Measurements from ENCODE around the gene ARHGEF28. TPM values are rescaled to one million over a fixed set of nuclear protein-coding genes. Genes with fewer than 3 reads are reported as not detected.

ARHGEF28 gene
- total and polyA plus RNA-seq, 2 donors (not counting 1 experiment from before 2014, with no cell fraction given), result not detected

GRCh38 chr5:73810429-73810828, 184.4 kb downstream of the ARHGEF28 start:
- Histone ChIP-seq H3K4me1 (ENCODE audit: control insufficient read depth in 2 of 2, insufficient read depth in 2 of 2, low read length in 2 of 2) (no peaks in the 10 kb centered on the region), H3K9ac (ENCODE audit: low read length) (no peak overlapping the region), H3K79me2 (ENCODE audit: control insufficient read depth, insufficient read depth, low read length) (no peaks in the 10 kb centered on the region), H3K36me3 (replicated peaks in 1 of 2; ENCODE audit: control extremely low read depth in 1 of 2, control insufficient read depth in 1 of 2, extremely low read depth in 1 of 2, insufficient read depth in 2 of 2, low read length in 1 of 2) (no peaks in the 10 kb centered on the region), H3K27me3 (replicated peaks in 1 of 4; ENCODE audit: control extremely low read depth in 1 of 4, control insufficient read depth in 3 of 4, insufficient read depth in 4 of 4, low read length in 3 of 4) (no peaks in the 10 kb centered on the region), H3K4me2 (replicated peaks; ENCODE audit: low read depth, low read length, poor library complexity, severe bottlenecking) (no peak overlapping the region), H3K27ac (ENCODE audit: low read length in 2 of 2) (no peak overlapping the region), H2AFZ (ENCODE audit: insufficient read depth, low read depth, low read length, poor library complexity, severe bottlenecking) (no peak overlapping the region), H3K9me3 (ENCODE audit: control extremely low read depth in 1 of 3, control insufficient read depth in 2 of 3, insufficient read depth in 1 of 3, low read length in 2 of 3) (no peaks in the 10 kb centered on the region), H4K20me1 (ENCODE audit: control insufficient read depth, insufficient read depth, low read length, poor library complexity, severe bottlenecking) (no peaks in the 10 kb centered on the region), H3K4me3 (ENCODE audit: control extremely low read depth in 1 of 5, extremely low read depth in 1 of 5, insufficient read depth in 1 of 5, low read depth in 2 of 5, low read length in 4 of 5) (no peak overlapping the region)
- Mint-ChIP-seq H3K9me3 (ENCODE audit: insufficient read depth) (no peaks in the 10 kb centered on the region), H3K27ac (no peak overlapping the region), H3K4me3 (no peak overlapping the region), H3K27me3 (peaks cover 21% of the 10 kb centered on the region), H3K4me1 (no peaks in the 10 kb centered on the region)
- WGBS (ENCODE audit: insufficient coverage), result no CpG with 5 or more reads among the region's 3 CpGs
- ChIA-PET POLR2A (no interaction called here), CTCF (no interaction called here)
- no peak for TF ChIP-seq EZH2 (IDR thresholded peaks at IDR 0.05; ENCODE audit: borderline replicate concordance, insufficient read depth, low read depth, low read length, poor library complexity, severe bottlenecking)
- TF ChIP-seq CTCF (IDR thresholded peaks at IDR 0.05), result no peak
- intact Hi-C loops (cut with micrococcal nuclease), result no loop called here
- ATAC-seq (ENCODE audit: low read depth) (no peak), DNase-seq (no peak)

- intact Hi-C loops (cut with micrococcal nuclease), result no loop called here
- no peak overlapping the region for H3K9ac ChIP-seq (ENCODE audit: low read length)
- no peaks in the 10 kb centered on the region for H3K27me3 ChIP-seq (replicated peaks in 1 of 4; ENCODE audit: control extremely low read depth in 1 of 4, control insufficient read depth in 3 of 4, insufficient read depth in 4 of 4, low read length in 3 of 4)
- no peaks in the 10 kb centered on the region for H3K79me2 ChIP-seq (ENCODE audit: control insufficient read depth, insufficient read depth, low read length)
- H3K4me1 ChIP-seq (ENCODE audit: control insufficient read depth in 2 of 2, insufficient read depth in 2 of 2, low read length in 2 of 2), result no peaks in the 10 kb centered on the region
- 74% methylated on average over 4 of the region's 6 CpGs for WGBS (ENCODE audit: insufficient coverage)
- ATAC-seq (ENCODE audit: low read depth) (no peak), DNase-seq (no peak)
- Mint-ChIP-seq H3K4me1 (no peaks in the 10 kb centered on the region), H3K4me3 (no peak overlapping the region), H3K27ac (no peak overlapping the region), H3K27me3 (peaks cover 25% of the 10 kb centered on the region), H3K9me3 (ENCODE audit: insufficient read depth) (no peaks in the 10 kb centered on the region)
- H3K4me3 ChIP-seq (ENCODE audit: control extremely low read depth in 1 of 5, extremely low read depth in 1 of 5, insufficient read depth in 1 of 5, low read depth in 2 of 5, low read length in 4 of 5), result no peak overlapping the region
- ChIA-PET CTCF (no interaction called here), POLR2A (no interaction called here)
- no peak overlapping the region for H3K4me2 ChIP-seq (replicated peaks; ENCODE audit: low read depth, low read length, poor library complexity, severe bottlenecking)
- no peaks in the 10 kb centered on the region for H3K36me3 ChIP-seq (replicated peaks in 1 of 2; ENCODE audit: control extremely low read depth in 1 of 2, control insufficient read depth in 1 of 2, extremely low read depth in 1 of 2, insufficient read depth in 2 of 2, low read length in 1 of 2)
- H3K9me3 ChIP-seq (ENCODE audit: control extremely low read depth in 1 of 3, control insufficient read depth in 2 of 3, insufficient read depth in 1 of 3, low read length in 2 of 3), result no peaks in the 10 kb centered on the region
- TF ChIP-seq EZH2 (IDR thresholded peaks at IDR 0.05; ENCODE audit: borderline replicate concordance, insufficient read depth, low read depth, low read length, poor library complexity, severe bottlenecking) (no peak), CTCF (IDR thresholded peaks at IDR 0.05) (no peak)
- H4K20me1 ChIP-seq (ENCODE audit: control insufficient read depth, insufficient read depth, low read length, poor library complexity, severe bottlenecking), result no peaks in the 10 kb centered on the region
- no peak overlapping the region for H2AFZ ChIP-seq (ENCODE audit: insufficient read depth, low read depth, low read length, poor library complexity, severe bottlenecking)
- no peak overlapping the region for H3K27ac ChIP-seq (ENCODE audit: low read length in 2 of 2)
Measured at GRCh38 chr5:73812457-73812856, 186.5 kb downstream of the ARHGEF28 start.

Measured in B cell (primary cell).